Fibroblast of peridontal ligament (primary cell): ENCODE results near the gene LCE2A.
A peak's percentile ranks its signal among the peaks of the same experiment; 100 is the strongest.

Experiments used
- DNase-seq: peaks from one replicate; pipeline ENCODE4 v3.0.0-alpha.2; 2010; ENCODE audit errors: extremely low read depth

Gene LCE2A

GRCh38 chr1:152743371-152744145, 45.4 kb downstream of the LCE2A start:
- no peak for DNase-seq

- peak; percentile 71 for DNase-seq
These were observed 47.2 kb downstream of the LCE2A start for GRCh38 chr1:152745289-152745704.

- DNase-seq: no peak
These were observed 47.8 kb downstream of the LCE2A start for GRCh38 chr1:152745765-152746444.

GRCh38 chr1:152747831-152748230, 49.7 kb downstream of the LCE2A start:
- peak; percentile 24 for DNase-seq
